ENCODE measurements around the gene CFAP97D2.
"Not testable (repeated sequence)": the region's sequence is repeated elsewhere in the genome, so short reads cannot be mapped to it uniquely, and the experiment has no call there.

Gene CFAP97D2

GRCh38 chr13:114179087-114179658, at the start of gene CFAP97D2:
Gene CFAP97D2, plus strand, starts transcription at chr13:114179257. Its CDS starts 74 bp downstream, at chr13:114179331.
- no peak for DNase-seq (ENCODE audit: low read depth in 2 of 2)

GRCh38 chr13:114129649-114130062, 49.4 kb upstream of the CFAP97D2 start:
- no peak for DNase-seq (ENCODE audit: low read depth in 2 of 2)

- DNase-seq (ENCODE audit: low read depth in 2 of 2) = no peak
Measured at GRCh38 chr13:114130131-114130836, 48.8 kb upstream of the CFAP97D2 start.

GRCh38 chr13:114130837-114131582, 48.0 kb upstream of the CFAP97D2 start:
- no peak for DNase-seq (ENCODE audit: low read depth in 2 of 2)

GRCh38 chr13:114131583-114132418, 47.3 kb upstream of the CFAP97D2 start:
- peak in 1 of 2 donors; percentile 35 for DNase-seq (ENCODE audit: low read depth in 2 of 2)

- DNase-seq (ENCODE audit: low read depth in 2 of 2) = peak in 1 of 2 donors; percentile 64
Measured at GRCh38 chr13:114132419-114133121, 46.5 kb upstream of the CFAP97D2 start, which contains the start of gene RASA3. Gene RASA3, minus strand, starts transcription at chr13:114132623. Its CDS starts 134 bp downstream, at chr13:114132489.

- not testable (repeated sequence) for DNase-seq (ENCODE audit: low read depth in 2 of 2)
Measured at GRCh38 chr13:114133126-114133525, 45.9 kb upstream of the CFAP97D2 start.

GRCh38 chr13:114133552-114133951, 45.5 kb upstream of the CFAP97D2 start:
- not testable (repeated sequence) for DNase-seq (ENCODE audit: low read depth in 2 of 2)

GRCh38 chr13:114134111-114134943, 44.7 kb upstream of the CFAP97D2 start:
- no peak for DNase-seq (ENCODE audit: low read depth in 2 of 2)

- no peak for DNase-seq (ENCODE audit: low read depth in 2 of 2)
Measured at GRCh38 chr13:114134944-114135610, 44.0 kb upstream of the CFAP97D2 start.

GRCh38 chr13:114135731-114136171, 43.3 kb upstream of the CFAP97D2 start:
- no peak for DNase-seq (ENCODE audit: low read depth in 2 of 2)

- no peak for DNase-seq (ENCODE audit: low read depth in 2 of 2)
Measured at GRCh38 chr13:114136576-114136975, 42.5 kb upstream of the CFAP97D2 start.

- no peak for DNase-seq (ENCODE audit: low read depth in 2 of 2)
Measured at GRCh38 chr13:114140131-114140905, 38.7 kb upstream of the CFAP97D2 start.

- no peak for DNase-seq (ENCODE audit: low read depth in 2 of 2)
Measured at GRCh38 chr13:114140906-114141250, 38.2 kb upstream of the CFAP97D2 start.

- no peak for DNase-seq (ENCODE audit: low read depth in 2 of 2)
Measured at GRCh38 chr13:114141261-114141996, 37.6 kb upstream of the CFAP97D2 start.

GRCh38 chr13:114142137-114142550, 36.9 kb upstream of the CFAP97D2 start:
- no peak for DNase-seq (ENCODE audit: low read depth in 2 of 2)

GRCh38 chr13:114142640-114143490, 36.2 kb upstream of the CFAP97D2 start:
- peak in 1 of 2 donors; percentile 37 for DNase-seq (ENCODE audit: low read depth in 2 of 2)
